IPS-15b (cell line): ENCODE data around the gene SFT2D1.

Source experiments
- H3K27me3 ChIP-seq: one replicate; pipeline ENCODE4 v1.6.1; 2013; ENCODE audit warnings: low read length; ENCODE audit not compliant: control insufficient read depth, insufficient read depth
- H3K36me3 ChIP-seq: one replicate; pipeline ENCODE4 v1.6.1; 2013; ENCODE audit warnings: low read length; ENCODE audit not compliant: control insufficient read depth, insufficient read depth
- H3K4me1 ChIP-seq: one replicate; pipeline ENCODE4 v1.6.1; 2013; ENCODE audit warnings: mild to moderate bottlenecking, low read length; ENCODE audit not compliant: control insufficient read depth, insufficient read depth
- H3K4me3 ChIP-seq: one replicate; pipeline ENCODE4 v1.5.1; 2013; ENCODE audit warnings: low read depth, low read length
- H3K9ac ChIP-seq: one replicate; pipeline ENCODE4 v1.6.1; 2013; ENCODE audit warnings: low read depth, mild to moderate bottlenecking, low read length
- H3K9me3 ChIP-seq: one replicate; pipeline ENCODE4 v1.6.1; 2013; ENCODE audit warnings: mild to moderate bottlenecking, low read length; ENCODE audit not compliant: control insufficient read depth, insufficient read depth

SFT2D1 gene

DNA sequence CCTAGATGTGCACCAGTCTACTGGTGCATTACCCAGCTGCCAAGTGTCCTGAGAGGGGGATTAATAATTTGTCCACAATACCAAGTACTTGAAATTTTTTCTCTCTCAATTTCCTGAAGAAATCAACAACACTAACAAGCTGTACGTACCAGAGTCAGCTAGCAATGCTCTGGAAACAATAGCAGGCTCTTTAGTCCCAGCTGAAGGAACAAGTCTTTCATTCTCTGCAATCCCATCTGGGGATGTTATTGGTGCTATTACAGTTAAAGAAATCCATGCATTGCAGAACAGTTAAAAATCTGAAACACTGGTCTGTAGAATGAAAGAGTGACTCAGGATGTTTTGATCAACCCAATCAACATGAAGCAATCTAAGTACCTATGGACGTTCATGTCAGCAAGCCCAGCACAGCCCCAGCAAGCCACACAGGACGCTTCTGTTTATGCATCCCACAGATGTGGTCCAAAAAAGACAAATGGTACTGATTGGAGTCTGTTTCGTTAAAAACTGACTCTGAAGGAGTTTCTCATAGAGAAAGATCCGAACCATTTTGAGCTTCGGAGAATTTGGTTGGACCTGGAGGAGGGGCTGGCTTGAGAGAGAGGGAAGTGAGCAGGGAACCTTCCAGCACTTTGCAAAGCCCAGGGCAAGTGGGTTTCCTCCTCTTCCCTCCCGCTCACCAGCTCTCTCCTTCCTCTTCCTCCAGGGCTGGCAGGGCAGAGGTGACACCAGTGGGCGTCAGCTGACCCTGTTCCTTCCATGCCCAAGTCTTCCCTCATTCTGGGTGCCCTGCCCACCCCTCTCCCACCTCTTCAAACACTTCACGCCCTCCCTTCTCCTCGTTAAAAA is 46.1 kb downstream of the SFT2D1 start:
- Histone ChIP-seq H3K27me3 (no peaks in the 10 kb centered on the region), H3K4me3 (no peak overlapping the region), H3K4me1 (no peaks in the 10 kb centered on the region), H3K9me3 (no peaks in the 10 kb centered on the region), H3K36me3 (no peaks in the 10 kb centered on the region), H3K9ac (no peak overlapping the region)

- no peaks in the 10 kb centered on the region for H3K27me3 ChIP-seq
- no peaks in the 10 kb centered on the region for H3K36me3 ChIP-seq
- H3K9ac ChIP-seq = no peak overlapping the region
- no peaks in the 10 kb centered on the region for H3K9me3 ChIP-seq
- no peak overlapping the region for H3K4me3 ChIP-seq
- H3K4me1 ChIP-seq = no peaks in the 10 kb centered on the region
Observed at GRCh38 chr6:166293731-166294584, 48.4 kb downstream of the SFT2D1 start.

DNA sequence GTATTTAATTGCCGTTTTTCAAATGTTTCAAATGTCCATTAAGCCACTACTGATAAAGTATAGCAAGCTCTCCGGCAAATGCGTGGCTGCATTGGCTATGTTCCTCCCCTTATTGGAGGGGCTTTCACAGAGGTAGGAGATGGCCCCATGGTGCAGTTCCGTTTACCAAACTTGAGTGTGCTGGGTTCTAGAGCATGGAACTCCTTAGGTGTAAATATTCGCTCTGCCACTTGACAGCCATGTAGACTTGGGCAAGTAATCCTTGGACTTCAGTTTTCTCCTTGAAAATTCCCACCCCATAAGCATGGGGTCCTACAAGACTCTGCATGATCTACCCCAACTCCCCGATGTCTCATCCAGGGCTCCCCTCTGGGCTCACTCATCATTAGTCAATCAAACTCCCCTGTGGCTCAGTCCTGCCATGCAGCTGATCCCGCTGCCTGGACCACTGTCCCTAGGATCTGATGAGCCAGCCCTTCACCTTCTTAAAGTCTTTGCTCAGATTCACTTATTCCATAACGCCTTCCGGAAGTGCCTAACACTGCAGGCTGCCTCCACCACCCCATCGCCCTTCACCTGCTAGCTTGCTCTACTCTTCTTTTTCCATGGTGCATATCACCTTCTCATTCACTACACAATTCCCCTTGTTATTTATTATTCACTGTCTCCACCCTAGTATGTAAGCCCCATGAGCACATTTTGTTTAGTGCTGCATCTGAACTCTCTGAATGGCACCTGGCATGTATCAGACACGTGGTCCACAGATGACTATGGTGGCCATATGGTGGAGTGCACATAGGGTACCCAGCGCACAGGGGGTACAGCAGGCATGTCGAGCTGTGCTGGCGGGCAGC is 52.9 kb downstream of the SFT2D1 start:
- Histone ChIP-seq H3K9ac (no peak overlapping the region), H3K27me3 (peaks cover 3% of the 10 kb centered on the region), H3K4me3 (no peak overlapping the region), H3K36me3 (no peaks in the 10 kb centered on the region), H3K4me1 (peaks cover 2% of the 10 kb centered on the region), H3K9me3 (no peaks in the 10 kb centered on the region)

DNA sequence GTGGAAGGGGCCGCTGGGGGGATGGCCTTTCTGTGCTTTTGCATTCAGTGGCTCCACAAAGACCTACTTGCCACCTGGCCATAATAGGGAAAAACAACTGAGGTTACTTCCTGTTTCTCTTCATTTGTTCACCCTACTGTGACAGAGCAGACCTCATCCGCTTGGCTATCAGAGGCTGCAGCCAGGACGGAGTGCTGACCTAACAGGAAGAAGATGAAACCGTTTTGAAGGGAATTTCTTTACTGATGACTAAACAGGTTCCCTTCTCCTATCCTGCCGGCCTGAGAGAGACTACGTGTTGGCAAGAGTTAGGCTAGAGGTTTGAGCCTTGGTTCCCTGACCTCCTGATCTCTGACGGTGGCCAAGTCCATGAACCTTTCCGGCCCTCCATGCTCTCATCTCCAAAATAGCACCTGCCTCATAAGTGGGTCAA is 55.5 kb downstream of the SFT2D1 start:
- H3K9me3 ChIP-seq = no peaks in the 10 kb centered on the region
- no peak overlapping the region for H3K9ac ChIP-seq
- H3K27me3 ChIP-seq = peaks cover 7% of the 10 kb centered on the region
- no peaks in the 10 kb centered on the region for H3K36me3 ChIP-seq
- H3K4me1 ChIP-seq = peaks cover 2% of the 10 kb centered on the region
- no peak overlapping the region for H3K4me3 ChIP-seq

GRCh38 chr6:166285233-166285632 is 57.1 kb downstream of the SFT2D1 start:
- Histone ChIP-seq H3K9ac (no peak overlapping the region), H3K36me3 (no peaks in the 10 kb centered on the region), H3K4me3 (no peak overlapping the region), H3K27me3 (peaks cover 7% of the 10 kb centered on the region), H3K4me1 (peaks cover 2% of the 10 kb centered on the region), H3K9me3 (no peaks in the 10 kb centered on the region)

- Histone ChIP-seq H3K4me1 (peaks cover 2% of the 10 kb centered on the region), H3K9ac (no peak overlapping the region), H3K4me3 (no peak overlapping the region), H3K27me3 (peaks cover 7% of the 10 kb centered on the region), H3K36me3 (no peaks in the 10 kb centered on the region), H3K9me3 (no peaks in the 10 kb centered on the region)
Observed at GRCh38 chr6:166284640-166285039, 57.7 kb downstream of the SFT2D1 start.

- peaks cover 2% of the 10 kb centered on the region for H3K4me1 ChIP-seq
- H3K27me3 ChIP-seq = peaks cover 7% of the 10 kb centered on the region
- no peak overlapping the region for H3K9ac ChIP-seq
Observed at GRCh38 chr6:166282394-166283032, 59.8 kb downstream of the SFT2D1 start.

GRCh38 chr6:166281104-166281503 is 61.2 kb downstream of the SFT2D1 start:
- Histone ChIP-seq H3K9me3 (no peaks in the 10 kb centered on the region), H3K4me1 (peaks cover 2% of the 10 kb centered on the region), H3K9ac (no peak overlapping the region), H3K4me3 (no peak overlapping the region), H3K27me3 (peaks cover 7% of the 10 kb centered on the region), H3K36me3 (no peaks in the 10 kb centered on the region)

More at GRCh38 chr6:166282394-166283032, 59.8 kb downstream of the SFT2D1 start:
- Histone ChIP-seq H3K9me3 (no peaks in the 10 kb centered on the region), H3K36me3 (no peaks in the 10 kb centered on the region), H3K4me3 (no peak overlapping the region)

GRCh38 chr6:166279393-166279679 is 63.0 kb downstream of the SFT2D1 start:
- H3K9ac ChIP-seq = no peak overlapping the region
- H3K36me3 ChIP-seq = no peaks in the 10 kb centered on the region
- no peaks in the 10 kb centered on the region for H3K9me3 ChIP-seq
- no peak overlapping the region for H3K4me3 ChIP-seq
- H3K27me3 ChIP-seq = peaks cover 7% of the 10 kb centered on the region
- no peaks in the 10 kb centered on the region for H3K4me1 ChIP-seq

DNA sequence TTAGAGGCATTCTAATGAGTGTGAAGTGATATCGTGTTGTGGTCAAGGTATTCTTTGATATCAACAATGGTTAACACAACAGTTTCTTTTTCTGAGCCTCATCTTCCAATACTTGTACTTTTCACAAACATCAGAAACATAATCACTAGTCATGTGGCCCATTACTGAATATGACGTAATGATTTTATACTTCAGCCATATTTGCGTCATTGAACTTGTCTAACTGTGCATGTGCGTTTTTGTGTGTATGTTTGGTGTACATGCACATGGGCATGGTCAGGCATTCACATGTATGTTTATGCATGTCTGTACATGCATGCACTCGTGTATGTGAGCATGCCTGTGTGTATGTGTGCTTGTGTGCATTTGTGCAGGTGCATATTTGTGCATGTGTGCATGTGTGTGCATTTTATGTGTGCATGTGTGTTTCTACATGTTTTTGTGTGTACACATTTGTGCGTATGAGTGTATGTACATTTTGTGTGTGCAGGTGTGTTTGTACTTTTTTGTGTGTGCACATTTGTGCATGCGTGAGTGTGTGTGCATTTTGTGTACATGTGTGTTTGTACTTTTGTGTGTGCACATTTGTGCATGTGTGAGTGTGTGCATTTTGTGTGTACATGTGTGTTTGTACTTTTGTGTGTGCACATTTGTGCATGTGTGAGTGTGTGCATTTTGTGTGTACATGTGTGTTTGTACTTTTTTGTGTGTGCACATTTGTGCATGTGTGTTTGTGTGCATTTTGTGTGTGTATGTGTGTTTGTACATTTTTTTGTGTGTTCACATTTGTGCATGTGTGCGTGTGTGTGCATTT is 63.6 kb downstream of the SFT2D1 start:
- H3K9me3 ChIP-seq = no peaks in the 10 kb centered on the region
- peaks cover 4% of the 10 kb centered on the region for H3K27me3 ChIP-seq
- H3K4me3 ChIP-seq = no peak overlapping the region

More for the DNA sequence above, 63.6 kb downstream of the SFT2D1 start:
- no peaks in the 10 kb centered on the region for H3K4me1 ChIP-seq
- no peak overlapping the region for H3K9ac ChIP-seq
- H3K36me3 ChIP-seq = no peaks in the 10 kb centered on the region
